Type B pancreatic cell (in vitro differentiated cells): ENCODE measurements around the gene ACOX2. TPM values are rescaled to one million over a fixed set of nuclear protein-coding genes. Genes with fewer than 3 reads are reported as not detected.

Experiments used
- DNase-seq: peaks from one replicate; pipeline ENCODE4 v3.0.0; 2021; ENCODE audit warnings: mixed read lengths; ENCODE audit not compliant: unreplicated experiment; ENCODE audit errors: extremely low spot score
- H3K27ac Mint-ChIP-seq: 2 replicates; pipeline ENCODE4 v1.8.0; 2021; ENCODE audit warnings: mild to moderate bottlenecking, mixed read lengths
- H3K27me3 Mint-ChIP-seq: 2 replicates; pipeline ENCODE4 v1.8.0; 2021; ENCODE audit warnings: mixed read lengths
- H3K36me3 Mint-ChIP-seq: 2 replicates; pipeline ENCODE4 v1.8.0; 2021; ENCODE audit warnings: mixed read lengths
- H3K4me1 Mint-ChIP-seq: one replicate; pipeline ENCODE4 v1.8.0; 2021; ENCODE audit warnings: mixed read lengths; ENCODE audit not compliant: unreplicated experiment
- H3K4me3 Mint-ChIP-seq: 2 replicates; pipeline ENCODE4 v1.8.0; 2021; ENCODE audit warnings: mild to moderate bottlenecking, mixed read lengths
- H3K9me3 Mint-ChIP-seq: 2 replicates; pipeline ENCODE4 v1.8.0; 2021; ENCODE audit warnings: mixed read lengths
- total RNA-seq: library from RNA; stranded (reverse); gene quantifications from 2 replicates; pipeline ENCODE4 v1.2.1, GENCODE V29; 2021; ENCODE audit warnings: low replicate concordance
- TF ChIP-seq, protein P1 (sequence below): fragments of 200-600 bp; sonication (generic); conservative IDR thresholded peaks from 2 replicates; pipeline ENCODE4 v1.5.0; 2021; ENCODE audit warnings: antibody characterized with exemption, mild to moderate bottlenecking

Gene ACOX2
- total RNA-seq, 1 donor from 2014 or later = 5.6 TPM

DNA sequence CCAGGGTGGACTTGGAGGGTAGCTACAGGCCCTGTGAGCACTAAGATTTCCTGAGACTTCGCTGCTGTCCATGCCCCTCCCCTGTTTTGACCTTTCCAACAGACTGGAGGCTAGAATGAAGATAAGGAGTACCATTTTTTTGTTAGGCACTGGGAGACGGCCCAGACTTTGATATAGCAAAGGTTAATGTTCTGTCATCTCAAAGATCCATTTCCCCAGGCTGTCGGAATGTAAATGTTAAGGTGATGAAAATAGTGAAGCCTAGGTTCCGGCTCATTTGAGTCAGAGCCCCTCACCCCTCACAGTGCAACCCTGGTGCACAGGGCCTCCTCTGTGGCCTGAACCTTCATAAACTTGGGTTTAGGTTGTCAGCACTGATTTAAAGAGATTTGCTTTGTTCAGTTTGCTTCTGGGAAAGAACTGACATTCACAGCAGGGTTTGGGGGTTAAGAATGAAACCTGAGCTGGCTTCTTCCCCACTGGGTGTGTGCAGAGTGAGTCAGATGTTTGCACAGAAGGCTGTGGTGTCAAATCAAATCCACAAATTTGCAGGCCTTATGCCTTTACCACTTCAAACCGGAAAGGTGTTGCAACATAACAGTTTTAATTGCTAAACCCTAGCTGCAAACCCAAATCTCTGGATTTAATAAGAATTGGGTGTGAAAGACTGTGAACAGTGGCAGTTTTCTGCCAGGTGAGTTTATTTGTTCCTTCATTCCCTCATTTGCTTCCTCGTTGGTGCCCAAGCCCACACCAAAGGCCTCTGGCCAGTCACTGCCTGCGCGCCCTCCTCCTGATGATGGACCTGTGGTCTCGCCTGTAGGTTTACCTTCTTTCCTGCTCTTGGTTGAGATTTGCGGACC lies 65.7 kb downstream of the ACOX2 start:
- H3K36me3 Mint-ChIP-seq = no peaks in the 10 kb centered on the region
- no peaks in the 10 kb centered on the region for H3K27me3 Mint-ChIP-seq
- peak overlapping the region; percentile 63 for H3K4me3 Mint-ChIP-seq
- peak overlapping the region; percentile 88 for H3K27ac Mint-ChIP-seq
- H3K4me1 Mint-ChIP-seq = peaks cover 43% of the 10 kb centered on the region
- no peak for DNase-seq
- TF ChIP-seq, protein P1, sequence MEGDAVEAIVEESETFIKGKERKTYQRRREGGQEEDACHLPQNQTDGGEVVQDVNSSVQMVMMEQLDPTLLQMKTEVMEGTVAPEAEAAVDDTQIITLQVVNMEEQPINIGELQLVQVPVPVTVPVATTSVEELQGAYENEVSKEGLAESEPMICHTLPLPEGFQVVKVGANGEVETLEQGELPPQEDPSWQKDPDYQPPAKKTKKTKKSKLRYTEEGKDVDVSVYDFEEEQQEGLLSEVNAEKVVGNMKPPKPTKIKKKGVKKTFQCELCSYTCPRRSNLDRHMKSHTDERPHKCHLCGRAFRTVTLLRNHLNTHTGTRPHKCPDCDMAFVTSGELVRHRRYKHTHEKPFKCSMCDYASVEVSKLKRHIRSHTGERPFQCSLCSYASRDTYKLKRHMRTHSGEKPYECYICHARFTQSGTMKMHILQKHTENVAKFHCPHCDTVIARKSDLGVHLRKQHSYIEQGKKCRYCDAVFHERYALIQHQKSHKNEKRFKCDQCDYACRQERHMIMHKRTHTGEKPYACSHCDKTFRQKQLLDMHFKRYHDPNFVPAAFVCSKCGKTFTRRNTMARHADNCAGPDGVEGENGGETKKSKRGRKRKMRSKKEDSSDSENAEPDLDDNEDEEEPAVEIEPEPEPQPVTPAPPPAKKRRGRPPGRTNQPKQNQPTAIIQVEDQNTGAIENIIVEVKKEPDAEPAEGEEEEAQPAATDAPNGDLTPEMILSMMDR = no peak
- H3K9me3 Mint-ChIP-seq = no peaks in the 10 kb centered on the region

- Mint-ChIP-seq H3K27ac (peak overlapping the region; percentile 88), H3K4me3 (peak overlapping the region; percentile 63), H3K27me3 (no peaks in the 10 kb centered on the region), H3K9me3 (no peaks in the 10 kb centered on the region), H3K4me1 (peaks cover 43% of the 10 kb centered on the region), H3K36me3 (no peaks in the 10 kb centered on the region)
- no peak for DNase-seq
- TF ChIP-seq, protein P1 = no peak
These were observed 66.5 kb downstream of the ACOX2 start for GRCh38 chr3:58470363-58471024.

GRCh38 chr3:58469096-58469495 lies 67.9 kb downstream of the ACOX2 start:
- Mint-ChIP-seq H3K9me3 (no peaks in the 10 kb centered on the region), H3K4me1 (peaks cover 29% of the 10 kb centered on the region), H3K36me3 (no peaks in the 10 kb centered on the region), H3K4me3 (no peak overlapping the region), H3K27ac (no peak overlapping the region), H3K27me3 (no peaks in the 10 kb centered on the region)
- TF ChIP-seq, protein P1 = no peak
- DNase-seq = no peak

GRCh38 chr3:58466899-58467563 lies 70.0 kb downstream of the ACOX2 start:
- no peak for DNase-seq
- no peak overlapping the region for H3K4me3 Mint-ChIP-seq
- H3K4me1 Mint-ChIP-seq = peaks cover 34% of the 10 kb centered on the region
- H3K27me3 Mint-ChIP-seq = no peaks in the 10 kb centered on the region
- peak overlapping the region; percentile 40 for H3K27ac Mint-ChIP-seq
- H3K9me3 Mint-ChIP-seq = no peaks in the 10 kb centered on the region
- TF ChIP-seq, protein P1 = no peak
- no peaks in the 10 kb centered on the region for H3K36me3 Mint-ChIP-seq

- H3K27ac Mint-ChIP-seq = no peak overlapping the region
- H3K9me3 Mint-ChIP-seq = no peaks in the 10 kb centered on the region
- H3K4me1 Mint-ChIP-seq = peaks cover 18% of the 10 kb centered on the region
- H3K27me3 Mint-ChIP-seq = no peaks in the 10 kb centered on the region
- H3K4me3 Mint-ChIP-seq = no peak overlapping the region
- DNase-seq = no peak
- H3K36me3 Mint-ChIP-seq = no peaks in the 10 kb centered on the region
- TF ChIP-seq, protein P1 = peak; percentile 22
These were observed 72.1 kb downstream of the ACOX2 start for GRCh38 chr3:58464866-58465265.
